NCI-H128 (cell line): ENCODE data around the gene HOXD11.

Experiments used
- DNase-seq: peaks from one replicate; lab custom pipeline; 2025; ENCODE audit not compliant: unreplicated experiment; lab: John Stamatoyannopoulos, UW

Gene HOXD11

GRCh38 chr2:176106581-176107539 lies at the start of gene HOXD11:
Gene HOXD11 (plus strand): TSS chr2:176107280. CDS start chr2:176107356, 76 bp downstream.
- DNase-seq: peak; percentile 62

GRCh38 chr2:176063958-176064357 lies 43.1 kb upstream of the HOXD11 start:
- DNase-seq: no peak

- no peak for DNase-seq
Measured at GRCh38 chr2:176066645-176067588, 40.2 kb upstream of the HOXD11 start.

GRCh38 chr2:176067589-176068418 lies 39.3 kb upstream of the HOXD11 start:
- DNase-seq: no peak

- DNase-seq: no peak
Measured at GRCh38 chr2:176068419-176068832, 38.7 kb upstream of the HOXD11 start.

GRCh38 chr2:176071330-176072291 lies 35.5 kb upstream of the HOXD11 start:
- DNase-seq: no peak

GRCh38 chr2:176072292-176072669 lies 34.8 kb upstream of the HOXD11 start:
- no peak for DNase-seq

GRCh38 chr2:176072951-176073904 lies 33.9 kb upstream of the HOXD11 start:
- no peak for DNase-seq

GRCh38 chr2:176074919-176075425 lies 32.1 kb upstream of the HOXD11 start:
- DNase-seq: no peak

GRCh38 chr2:176075481-176075880 lies 31.6 kb upstream of the HOXD11 start:
- no peak for DNase-seq

GRCh38 chr2:176076063-176076462 lies 31.0 kb upstream of the HOXD11 start:
- DNase-seq: no peak

- no peak for DNase-seq
Measured at GRCh38 chr2:176076796-176077195, 30.3 kb upstream of the HOXD11 start.

GRCh38 chr2:176078541-176079284 lies 28.4 kb upstream of the HOXD11 start:
- no peak for DNase-seq

GRCh38 chr2:176079285-176079830 lies 27.7 kb upstream of the HOXD11 start:
- no peak for DNase-seq

GRCh38 chr2:176079831-176080539 lies 27.1 kb upstream of the HOXD11 start:
- peak; percentile 63 for DNase-seq

GRCh38 chr2:176080540-176081375 lies 26.3 kb upstream of the HOXD11 start:
- DNase-seq: no peak
